Measurements from ENCODE around the gene CFAP69. TPM values are rescaled to one million over a fixed set of nuclear protein-coding genes. Genes with fewer than 3 reads are reported as not detected.

CFAP69 gene
- total and polyA plus RNA-seq, 2 donors (not counting 1 experiment from before 2014, with no cell fraction given), result 0.10 to 0.15 TPM

DNA sequence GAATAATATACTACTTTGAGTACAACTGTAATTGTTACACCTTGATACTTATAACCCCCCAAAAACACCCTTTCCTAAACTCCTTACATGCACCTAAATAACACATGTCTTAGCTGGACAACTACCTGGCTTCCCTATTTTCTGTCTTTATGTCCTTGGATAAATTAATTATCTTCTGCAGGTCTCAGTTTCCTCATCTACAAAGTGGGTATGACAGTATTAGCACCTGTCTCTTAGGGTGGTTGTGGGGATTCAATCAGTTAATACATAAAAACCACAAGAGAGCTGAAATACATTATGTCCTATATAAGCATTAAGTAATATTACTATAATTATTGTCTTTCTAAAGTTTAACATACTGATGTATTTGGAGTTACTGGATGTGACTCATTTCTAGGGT is 22.6 kb upstream of the CFAP69 start:
- H3K27ac ChIP-seq (ENCODE audit: low read length in 2 of 2), result no peak overlapping the region
- H3K27me3 Mint-ChIP-seq, result peaks cover 21% of the 10 kb centered on the region
- H3K27ac Mint-ChIP-seq, result no peak overlapping the region
- H3K9ac ChIP-seq (ENCODE audit: low read length), result no peak overlapping the region
- no peak overlapping the region for H3K4me3 Mint-ChIP-seq
- H3K36me3 ChIP-seq (replicated peaks in 1 of 2; ENCODE audit: control extremely low read depth in 1 of 2, control insufficient read depth in 1 of 2, extremely low read depth in 1 of 2, insufficient read depth in 2 of 2, low read length in 1 of 2), result no peaks in the 10 kb centered on the region
- H3K79me2 ChIP-seq (ENCODE audit: control insufficient read depth, insufficient read depth, low read length), result no peaks in the 10 kb centered on the region
- no peaks in the 10 kb centered on the region for H3K9me3 ChIP-seq (ENCODE audit: control extremely low read depth in 1 of 3, control insufficient read depth in 2 of 3, insufficient read depth in 1 of 3, low read length in 2 of 3)
- no peak overlapping the region for H3K4me2 ChIP-seq (replicated peaks; ENCODE audit: low read depth, low read length, poor library complexity, severe bottlenecking)
- H4K20me1 ChIP-seq (ENCODE audit: control insufficient read depth, insufficient read depth, low read length, poor library complexity, severe bottlenecking), result no peaks in the 10 kb centered on the region
- intact Hi-C loops (cut with micrococcal nuclease), result no loop called here
- no peak for TF ChIP-seq EZH2 (IDR thresholded peaks at IDR 0.05; ENCODE audit: borderline replicate concordance, insufficient read depth, low read depth, low read length, poor library complexity, severe bottlenecking)
- TF ChIP-seq, protein P1, sequence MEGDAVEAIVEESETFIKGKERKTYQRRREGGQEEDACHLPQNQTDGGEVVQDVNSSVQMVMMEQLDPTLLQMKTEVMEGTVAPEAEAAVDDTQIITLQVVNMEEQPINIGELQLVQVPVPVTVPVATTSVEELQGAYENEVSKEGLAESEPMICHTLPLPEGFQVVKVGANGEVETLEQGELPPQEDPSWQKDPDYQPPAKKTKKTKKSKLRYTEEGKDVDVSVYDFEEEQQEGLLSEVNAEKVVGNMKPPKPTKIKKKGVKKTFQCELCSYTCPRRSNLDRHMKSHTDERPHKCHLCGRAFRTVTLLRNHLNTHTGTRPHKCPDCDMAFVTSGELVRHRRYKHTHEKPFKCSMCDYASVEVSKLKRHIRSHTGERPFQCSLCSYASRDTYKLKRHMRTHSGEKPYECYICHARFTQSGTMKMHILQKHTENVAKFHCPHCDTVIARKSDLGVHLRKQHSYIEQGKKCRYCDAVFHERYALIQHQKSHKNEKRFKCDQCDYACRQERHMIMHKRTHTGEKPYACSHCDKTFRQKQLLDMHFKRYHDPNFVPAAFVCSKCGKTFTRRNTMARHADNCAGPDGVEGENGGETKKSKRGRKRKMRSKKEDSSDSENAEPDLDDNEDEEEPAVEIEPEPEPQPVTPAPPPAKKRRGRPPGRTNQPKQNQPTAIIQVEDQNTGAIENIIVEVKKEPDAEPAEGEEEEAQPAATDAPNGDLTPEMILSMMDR (IDR thresholded peaks at IDR 0.05), result no peak
- no peak for DNase-seq
- H3K4me3 ChIP-seq (ENCODE audit: control extremely low read depth in 1 of 5, extremely low read depth in 1 of 5, insufficient read depth in 1 of 5, low read depth in 2 of 5, low read length in 4 of 5), result no peak overlapping the region
- no peak for ATAC-seq (ENCODE audit: low read depth)
- ChIA-PET POLR2A (no interaction called here), CTCF (no interaction called here)
- H3K4me1 ChIP-seq (ENCODE audit: control insufficient read depth in 2 of 2, insufficient read depth in 2 of 2, low read length in 2 of 2), result no peaks in the 10 kb centered on the region
- no peaks in the 10 kb centered on the region for H3K9me3 Mint-ChIP-seq (ENCODE audit: insufficient read depth)
- no peak overlapping the region for H2AFZ ChIP-seq (ENCODE audit: insufficient read depth, low read depth, low read length, poor library complexity, severe bottlenecking)
- no peaks in the 10 kb centered on the region for H3K4me1 Mint-ChIP-seq
- peaks cover 0 to 3% (median 1%) of the 10 kb centered on the region in 4 experiments for H3K27me3 ChIP-seq (replicated peaks in 1 of 4; ENCODE audit: control extremely low read depth in 1 of 4, control insufficient read depth in 3 of 4, insufficient read depth in 4 of 4, low read length in 3 of 4)

DNA sequence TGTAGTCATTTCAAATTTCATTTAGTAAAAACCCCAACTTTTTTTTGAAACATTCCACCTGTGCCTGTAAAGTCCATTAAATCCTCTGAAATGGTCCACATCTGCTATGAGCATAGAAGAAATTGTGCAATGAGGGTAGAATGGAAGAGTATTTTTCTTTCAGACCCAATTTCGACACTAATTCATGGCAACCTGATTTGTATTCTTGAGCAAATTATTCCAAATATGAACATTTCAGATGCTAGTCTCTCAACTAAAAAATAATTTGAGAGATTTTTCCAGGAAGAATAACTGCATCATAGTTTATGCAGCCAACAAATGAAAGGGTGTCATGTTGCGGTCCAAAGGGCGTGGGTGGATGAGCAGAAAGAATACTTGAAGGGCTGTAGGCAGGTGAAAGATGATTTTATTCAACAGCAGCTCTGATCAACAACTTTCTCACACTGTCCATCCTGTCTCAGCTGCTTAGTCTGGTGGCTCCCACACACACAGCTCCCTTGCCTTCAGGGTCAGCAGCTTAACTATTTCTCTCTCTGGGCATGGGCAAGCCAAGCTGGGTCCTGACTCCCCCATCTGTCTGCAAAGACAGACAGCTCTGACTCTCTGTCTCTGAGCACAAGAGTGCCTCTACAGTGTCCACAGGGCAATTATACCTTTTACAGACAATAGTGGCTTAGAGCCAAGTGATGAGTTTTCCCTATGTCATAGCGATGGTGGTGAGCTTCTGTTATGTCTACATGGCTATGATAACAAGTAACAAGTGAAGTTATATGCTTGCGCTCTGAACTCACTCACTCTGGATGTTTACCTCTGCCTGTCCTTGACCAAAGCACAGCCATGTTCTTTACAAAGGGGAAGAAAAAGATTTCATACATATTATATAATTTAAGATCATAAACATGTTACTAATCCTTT is 21.9 kb upstream of the CFAP69 start:
- Histone ChIP-seq H3K4me2 (replicated peaks; ENCODE audit: low read depth, low read length, poor library complexity, severe bottlenecking) (no peak overlapping the region), H2AFZ (ENCODE audit: insufficient read depth, low read depth, low read length, poor library complexity, severe bottlenecking) (no peak overlapping the region), H3K36me3 (replicated peaks in 1 of 2; ENCODE audit: control extremely low read depth in 1 of 2, control insufficient read depth in 1 of 2, extremely low read depth in 1 of 2, insufficient read depth in 2 of 2, low read length in 1 of 2) (no peaks in the 10 kb centered on the region), H3K27ac (ENCODE audit: low read length in 2 of 2) (no peak overlapping the region), H3K4me3 (ENCODE audit: control extremely low read depth in 1 of 5, extremely low read depth in 1 of 5, insufficient read depth in 1 of 5, low read depth in 2 of 5, low read length in 4 of 5) (no peak overlapping the region), H3K4me1 (ENCODE audit: control insufficient read depth in 2 of 2, insufficient read depth in 2 of 2, low read length in 2 of 2) (no peaks in the 10 kb centered on the region), H4K20me1 (ENCODE audit: control insufficient read depth, insufficient read depth, low read length, poor library complexity, severe bottlenecking) (no peaks in the 10 kb centered on the region), H3K79me2 (ENCODE audit: control insufficient read depth, insufficient read depth, low read length) (no peaks in the 10 kb centered on the region), H3K9me3 (ENCODE audit: control extremely low read depth in 1 of 3, control insufficient read depth in 2 of 3, insufficient read depth in 1 of 3, low read length in 2 of 3) (no peaks in the 10 kb centered on the region), H3K27me3 (replicated peaks in 1 of 4; ENCODE audit: control extremely low read depth in 1 of 4, control insufficient read depth in 3 of 4, insufficient read depth in 4 of 4, low read length in 3 of 4) (peaks cover 0 to 2% (median 0%) of the 10 kb centered on the region in 4 experiments), H3K9ac (ENCODE audit: low read length) (no peak overlapping the region)
- no peak for ATAC-seq (ENCODE audit: low read depth)
- 100% methylated on average over 1 of the region's 5 CpGs for WGBS (ENCODE audit: insufficient coverage)
- no peak for DNase-seq
- Mint-ChIP-seq H3K4me3 (no peak overlapping the region), H3K9me3 (ENCODE audit: insufficient read depth) (no peaks in the 10 kb centered on the region), H3K4me1 (no peaks in the 10 kb centered on the region), H3K27me3 (peaks cover 18% of the 10 kb centered on the region), H3K27ac (no peak overlapping the region)
- TF ChIP-seq, protein P1 (IDR thresholded peaks at IDR 0.05), result no peak
- CTCF ChIA-PET, result no interaction called here
- POLR2A ChIA-PET, result no interaction called here
- intact Hi-C loops (cut with micrococcal nuclease), result no loop called here
